DMS 273 (cell line): ENCODE data around the gene STEAP4.
A peak's percentile ranks its signal among the peaks of the same experiment; 100 is the strongest.

Experiments
- DNase-seq: peaks from one replicate; lab custom pipeline; 2025; ENCODE audit not compliant: unreplicated experiment; lab: John Stamatoyannopoulos, UW

Gene STEAP4

GRCh38 chr7:88306590-88307048, at the start of gene STEAP4:
TSS of gene STEAP4 (minus strand) at chr7:88306894. CDS start at chr7:88284269, 22,625 bp downstream.
- DNase-seq, result peak; percentile 80

- no peak for DNase-seq
These were observed 48.3 kb upstream of the STEAP4 start for GRCh38 chr7:88355011-88355410.

- no peak for DNase-seq
These were observed 43.4 kb upstream of the STEAP4 start for GRCh38 chr7:88350118-88350517.

- DNase-seq, result no peak
These were observed 40.8 kb upstream of the STEAP4 start for GRCh38 chr7:88347517-88347916.

GRCh38 chr7:88347090-88347489, 40.4 kb upstream of the STEAP4 start:
- DNase-seq, result no peak

- no peak for DNase-seq
These were observed 39.7 kb upstream of the STEAP4 start for GRCh38 chr7:88346357-88346756.

- peak; percentile 75 for DNase-seq
These were observed 38.5 kb upstream of the STEAP4 start for GRCh38 chr7:88344956-88345832.

- DNase-seq, result no peak
These were observed 37.6 kb upstream of the STEAP4 start for GRCh38 chr7:88344271-88344670.

- no peak for DNase-seq
These were observed 32.7 kb upstream of the STEAP4 start for GRCh38 chr7:88339195-88339922.

- no peak for DNase-seq
These were observed 31.8 kb upstream of the STEAP4 start for GRCh38 chr7:88338503-88338902.

- no peak for DNase-seq
These were observed 30.9 kb upstream of the STEAP4 start for GRCh38 chr7:88337572-88337971.

GRCh38 chr7:88331322-88331721, 24.6 kb upstream of the STEAP4 start:
- no peak for DNase-seq

GRCh38 chr7:88329532-88330463, 23.1 kb upstream of the STEAP4 start:
- no peak for DNase-seq

GRCh38 chr7:88328787-88329186, 22.1 kb upstream of the STEAP4 start:
- DNase-seq, result no peak

- no peak for DNase-seq
These were observed 18.0 kb upstream of the STEAP4 start for GRCh38 chr7:88324699-88325098.

GRCh38 chr7:88322151-88322550, 15.5 kb upstream of the STEAP4 start:
- DNase-seq, result no peak

- no peak for DNase-seq
These were observed 15.0 kb upstream of the STEAP4 start for GRCh38 chr7:88321694-88322093.

- DNase-seq, result no peak
These were observed 11.5 kb upstream of the STEAP4 start for GRCh38 chr7:88318196-88318595.

- DNase-seq, result no peak
These were observed 10.7 kb upstream of the STEAP4 start for GRCh38 chr7:88317422-88317821.

GRCh38 chr7:88316456-88316855, 9.8 kb upstream of the STEAP4 start:
- DNase-seq, result no peak

GRCh38 chr7:88315522-88315921, 8.8 kb upstream of the STEAP4 start:
- DNase-seq, result no peak
